Spleen (tissue), 13 donors: Measurements from ENCODE around the gene MBNL2. TPM values are rescaled to one million over a fixed set of nuclear protein-coding genes. Genes with fewer than 3 reads are reported as not detected.

Experiments
- DNase-seq: peaks from one replicate; pipeline ENCODE4 v3.0.0-alpha.2; 2020
- H3K27ac ChIP-seq, 8 donors: fragments of 200-600 bp; sonication (generic) in 7 of 8; 1 replicate in 4 of 8; 2 replicates in 4 of 8; pipeline versions ENCODE4 v1.5.0 to v1.8.0; 2016 to 2021; ENCODE audit warnings: inconsistent platforms in 4 of 8, mild to moderate bottlenecking in 4 of 8, moderate library complexity in 1 of 8
- H3K27me3 ChIP-seq, 7 donors: fragments of 200-600 bp; sonication (generic) in 6 of 7; replicated peaks in 1 of 7; 1 replicate in 4 of 7; 2 replicates in 3 of 7; pipeline versions ENCODE4 v1.5.0 to v1.8.0; 2016 to 2021; ENCODE audit warnings: inconsistent platforms in 3 of 7, mild to moderate bottlenecking in 1 of 7
- H3K36me3 ChIP-seq, 6 donors: fragments of 200-600 bp; sonication (generic) in 5 of 6; 1 replicate in 4 of 6; 2 replicates in 2 of 6; pipeline versions ENCODE4 v1.5.0 to v1.8.0; 2016 to 2021; ENCODE audit warnings: inconsistent platforms in 2 of 6
- H3K4me1 ChIP-seq, 6 donors: fragments of 200-600 bp; sonication (generic) in 5 of 6; 1 replicate in 3 of 6; 2 replicates in 3 of 6; pipeline versions ENCODE4 v1.5.0 to v1.8.0; 2016 to 2021; ENCODE audit warnings: inconsistent platforms in 3 of 6
- H3K4me3 ChIP-seq, 8 donors: fragments of 200-600 bp; sonication (generic) in 7 of 8; 1 replicate in 4 of 8; 2 replicates in 4 of 8; pipeline versions ENCODE4 v1.5.0 to v1.8.0; 2016 to 2021; ENCODE audit warnings: inconsistent platforms in 4 of 8, mild to moderate bottlenecking in 4 of 8, moderate library complexity in 2 of 8
- H3K9me3 ChIP-seq, 8 donors: fragments of 200-600 bp; sonication (generic) in 7 of 8; 1 replicate in 4 of 8; 2 replicates in 4 of 8; pipeline versions ENCODE4 v1.5.0 to v1.8.0; 2016 to 2021; ENCODE audit warnings: inconsistent platforms in 4 of 8
- POLR2A ChIP-seq, 3 donors: fragments of 450-650 bp; IDR thresholded peaks; one replicate each; pipeline ENCODE4 v1.5.1; 2017; ENCODE audit warnings: antibody characterized with exemption in 3 of 3, mild to moderate bottlenecking in 1 of 3
- POLR2AphosphoS5 ChIP-seq, 3 donors: sonication (generic); formaldehyde crosslinking; IDR thresholded peaks; one replicate each; pipeline ENCODE4 v1.5.1; 2017; ENCODE audit warnings: antibody characterized with exemption in 3 of 3
- WGBS, 5 donors: extraction: QIAGEN DNeasy Blood & Tissue Kit in 3 of 5; methylation state at CpG; one replicate each; pipeline versions ENCODE4 v1.1.5 to v1.1.7; 2013 to 2018; 5-methylcytosine and 5-hydroxymethylcytosine counted together
- intact Hi-C: fragments of 100-400 bp; cut with DNase I; formaldehyde crosslinking; loops from one replicate; pipeline ENCODE4 v1.15.0; 2023; ENCODE audit warnings: low total_unique reads
- long read RNA-seq, 2 donors: transcript quantifications; one replicate each; lab custom pipeline, GENCODE V29; 2026
- polyA plus RNA-seq, 3 donors: library from polyadenylated mRNA; stranded (reverse); fragments of 200-250 nt; gene quantifications; one replicate each; pipeline ENCODE4 v1.2.1, GENCODE V29; 2013
- total RNA-seq, 7 donors: library from RNA; depleted of rRNA in 3 of 7; stranded (reverse); fragments of >200 nt in 3 of 7; fragmentation: NEBNext Ultra II Directional in 4 of 7; extraction: Animal tissue kit (Norgen Biotek cat#: 25700) in 4 of 7; gene quantifications; one replicate each; pipeline versions ENCODE4 v1.1.0 to v1.2.1, GENCODE V29; 2016 to 2021
- TF ChIP-seq, protein P1 (sequence below), 11 experiments: fragments of 200-600 bp in 7 of 11; fragments of 450-650 bp in 4 of 11; sonication (generic) in 4 of 11; IDR thresholded peaks in 8 of 11; conservative IDR thresholded peaks in 3 of 11; 1 replicate in 7 of 11; 2 replicates in 4 of 11; pipeline versions ENCODE4 v1.4.0 to v1.8.0; 2016 to 2021; ENCODE audit warnings: antibody characterized with exemption in 11 of 11, inconsistent platforms in 4 of 11, mild to moderate bottlenecking in 1 of 11
- donor health status: healthy with polysubstance abuse.
- donor health status: DM: no; HTN: no; CAD: no; lungs with moderate emphysema.
- donor health status: DM: no; HTN: no; CAD: no.
- donor health status: Bipolar disorder and iron deficiency.
- donor health status: healthy.
- donor health status: DM: no; HTN: no; CAD: no.
- donor health status: DM: yes; HTN: yes; CAD: no.

Gene MBNL2, protein sequence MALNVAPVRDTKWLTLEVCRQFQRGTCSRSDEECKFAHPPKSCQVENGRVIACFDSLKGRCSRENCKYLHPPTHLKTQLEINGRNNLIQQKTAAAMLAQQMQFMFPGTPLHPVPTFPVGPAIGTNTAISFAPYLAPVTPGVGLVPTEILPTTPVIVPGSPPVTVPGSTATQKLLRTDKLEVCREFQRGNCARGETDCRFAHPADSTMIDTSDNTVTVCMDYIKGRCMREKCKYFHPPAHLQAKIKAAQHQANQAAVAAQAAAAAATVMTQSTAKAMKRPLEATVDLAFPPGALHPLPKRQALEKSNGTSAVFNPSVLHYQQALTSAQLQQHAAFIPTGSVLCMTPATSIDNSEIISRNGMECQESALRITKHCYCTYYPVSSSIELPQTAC
- total RNA-seq: 10 to 100 TPM; 28.2 to 56.3 (median 40.4) TPM
- 1 to 10 TPM; 7.0 to 7.7 (median 7.4) TPM for polyA plus RNA-seq
- long read RNA-seq, donor 1, full-length matches to known transcripts: 3 of 8 reads
- long read RNA-seq, donor 1, partial matches to known transcripts: 5 of 8 reads
- long read RNA-seq, donor 1, other reads (novel, unspliced or antisense): 0 of 8 reads
- long read RNA-seq, donor 2, partial matches to known transcripts: 6 of 6 reads
- long read RNA-seq, donor 2, other reads (novel, unspliced or antisense): 0 of 6 reads

DNA sequence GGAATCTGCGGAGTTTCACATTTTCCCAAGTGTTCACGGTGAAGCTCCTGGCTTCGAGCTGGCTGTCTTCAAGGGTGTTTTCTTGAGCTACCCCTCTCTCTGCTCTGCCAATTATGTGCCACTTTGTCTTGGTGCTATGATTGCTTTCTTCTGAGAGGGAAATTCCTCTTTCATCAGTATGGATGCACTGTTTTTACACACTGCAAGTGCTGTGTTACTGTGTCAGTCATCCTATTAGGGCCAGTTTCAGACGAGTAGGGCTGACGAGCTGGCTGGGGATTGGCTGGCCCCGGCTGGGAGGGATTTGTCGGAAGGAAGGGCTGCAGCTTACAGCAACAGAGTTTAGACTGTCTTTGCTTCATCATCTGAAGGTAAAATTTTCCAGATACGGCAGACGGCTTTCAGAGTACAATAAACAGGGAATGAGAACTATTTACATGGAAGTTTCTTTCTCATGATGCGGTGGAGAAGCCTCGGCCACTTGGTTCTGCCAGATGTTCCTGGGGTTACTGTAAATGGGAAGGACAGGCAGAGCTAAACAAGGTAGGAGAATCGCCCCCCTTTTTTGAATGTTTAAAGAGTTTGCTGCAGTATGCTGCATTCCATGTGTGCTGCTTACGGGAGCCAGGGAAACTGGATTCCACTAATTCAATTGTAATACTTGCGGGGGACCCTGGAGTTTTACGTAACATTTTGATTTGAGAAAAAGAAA, at the start of gene MBNL2:
Gene MBNL2, plus strand, starts transcription at position 345 of the 712 bp plus-strand sequence. CDS start 53,903 bp downstream, outside the sequence.
- Histone ChIP-seq H3K4me3 (peak within 1 kb of the TSS; percentile 44 to 85 (median 57)), H3K27me3 (peaks cover 0 to 8% (median 0%) of the 10 kb centered on the region in 7 donors), H3K4me1 (peaks cover 24 to 58% (median 41%) of the 10 kb centered on the region in 6 donors), H3K36me3 (no peaks in the 10 kb centered on the region), H3K9me3 (no peaks in the 10 kb centered on the region), H3K27ac (peak within 1 kb of the TSS; percentile 76 to 92 (median 83))
- intact Hi-C loops: no loop called here
- TF ChIP-seq, protein P1, sequence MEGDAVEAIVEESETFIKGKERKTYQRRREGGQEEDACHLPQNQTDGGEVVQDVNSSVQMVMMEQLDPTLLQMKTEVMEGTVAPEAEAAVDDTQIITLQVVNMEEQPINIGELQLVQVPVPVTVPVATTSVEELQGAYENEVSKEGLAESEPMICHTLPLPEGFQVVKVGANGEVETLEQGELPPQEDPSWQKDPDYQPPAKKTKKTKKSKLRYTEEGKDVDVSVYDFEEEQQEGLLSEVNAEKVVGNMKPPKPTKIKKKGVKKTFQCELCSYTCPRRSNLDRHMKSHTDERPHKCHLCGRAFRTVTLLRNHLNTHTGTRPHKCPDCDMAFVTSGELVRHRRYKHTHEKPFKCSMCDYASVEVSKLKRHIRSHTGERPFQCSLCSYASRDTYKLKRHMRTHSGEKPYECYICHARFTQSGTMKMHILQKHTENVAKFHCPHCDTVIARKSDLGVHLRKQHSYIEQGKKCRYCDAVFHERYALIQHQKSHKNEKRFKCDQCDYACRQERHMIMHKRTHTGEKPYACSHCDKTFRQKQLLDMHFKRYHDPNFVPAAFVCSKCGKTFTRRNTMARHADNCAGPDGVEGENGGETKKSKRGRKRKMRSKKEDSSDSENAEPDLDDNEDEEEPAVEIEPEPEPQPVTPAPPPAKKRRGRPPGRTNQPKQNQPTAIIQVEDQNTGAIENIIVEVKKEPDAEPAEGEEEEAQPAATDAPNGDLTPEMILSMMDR (IDR thresholded peaks at IDR 0.05 in 8 of 11, conservative IDR thresholded peaks at IDR 0.05 in 3 of 11): no peak
- peak; percentile 42 to 94 (median 92) for TF ChIP-seq POLR2AphosphoS5 (IDR thresholded peaks at IDR 0.05)
- TF ChIP-seq POLR2A (IDR thresholded peaks at IDR 0.05): peak in 2 of 3 donors; percentile 23 to 67
- peak; percentile 96 for DNase-seq
- 7 to 11% (median 10%) methylated on average over 15 of the region's 15 CpGs for WGBS, 5 donors

DNA sequence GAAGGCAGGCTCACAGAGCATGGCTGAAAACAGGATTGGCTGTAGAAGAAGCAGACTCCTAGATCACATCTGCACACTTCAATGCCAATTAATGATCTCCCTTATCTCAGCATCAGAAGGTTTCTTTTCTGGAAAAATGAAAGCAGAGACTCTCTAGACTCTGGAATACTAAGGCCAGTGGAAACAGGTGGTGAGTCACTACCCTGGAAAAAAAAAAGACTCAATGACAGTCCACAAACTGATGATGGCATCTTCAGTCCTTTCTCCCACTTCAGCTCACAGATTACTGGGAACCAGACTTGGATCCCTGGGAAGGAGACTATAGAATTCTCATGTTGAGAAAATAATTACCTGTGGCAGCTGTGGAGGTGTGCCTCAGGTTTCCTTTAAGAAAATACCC, 47.5 kb upstream of the MBNL2 start:
- Histone ChIP-seq H3K36me3 (no peaks in the 10 kb centered on the region), H3K27me3 (peaks cover 0 to 18% (median 0%) of the 10 kb centered on the region in 7 donors), H3K27ac (no peak overlapping the region), H3K4me3 (no peak overlapping the region), H3K9me3 (peaks cover 0 to 6% (median 0%) of the 10 kb centered on the region in 8 donors), H3K4me1 (no peaks in the 10 kb centered on the region)
- intact Hi-C loops: no loop called here
- DNase-seq: no peak
- TF ChIP-seq POLR2A (IDR thresholded peaks at IDR 0.05) (no peak), POLR2AphosphoS5 (IDR thresholded peaks at IDR 0.05) (no peak)
- TF ChIP-seq, protein P1 (IDR thresholded peaks at IDR 0.05 in 8 of 11, conservative IDR thresholded peaks at IDR 0.05 in 3 of 11): no peak

DNA sequence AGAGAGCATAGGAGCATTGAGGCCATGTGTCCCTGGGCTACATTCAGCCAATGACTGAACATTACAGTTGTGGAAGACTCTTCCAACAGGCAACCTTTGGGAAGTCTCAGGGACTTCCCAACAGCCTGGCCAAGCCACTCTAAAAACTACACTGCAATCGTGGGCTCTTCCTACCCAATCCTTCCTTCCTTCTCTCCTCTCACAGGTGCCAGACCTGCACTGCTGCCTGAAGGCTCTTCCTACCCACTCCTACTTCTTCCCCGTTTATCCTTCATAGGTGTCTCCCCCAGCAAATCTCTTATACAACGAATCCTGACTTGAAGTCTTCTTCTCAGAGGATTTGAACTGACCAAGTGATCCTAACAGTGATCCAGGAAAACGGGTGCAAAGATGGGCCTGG, 47.1 kb upstream of the MBNL2 start:
- Histone ChIP-seq H3K36me3 (no peaks in the 10 kb centered on the region), H3K27ac (no peak overlapping the region), H3K4me1 (no peaks in the 10 kb centered on the region), H3K27me3 (peaks cover 0 to 18% (median 0%) of the 10 kb centered on the region in 7 donors), H3K9me3 (peaks cover 0 to 6% (median 0%) of the 10 kb centered on the region in 8 donors), H3K4me3 (no peak overlapping the region)
- TF ChIP-seq POLR2AphosphoS5 (IDR thresholded peaks at IDR 0.05) (no peak), POLR2A (IDR thresholded peaks at IDR 0.05) (no peak)
- TF ChIP-seq, protein P1 (IDR thresholded peaks at IDR 0.05 in 8 of 11, conservative IDR thresholded peaks at IDR 0.05 in 3 of 11): no peak
- intact Hi-C loops: no loop called here
- 69 to 86% (median 77%) methylated on average over 4 of the region's 4 CpGs for WGBS, 5 donors
- no peak for DNase-seq
